ENCODE data around the gene PET100. TPM values are rescaled to one million over a fixed set of nuclear protein-coding genes. Genes with fewer than 3 reads are reported as not detected.
"Not testable (repeated sequence)": the region's sequence is repeated elsewhere in the genome, so short reads cannot be mapped to it uniquely, and the experiment has no call there.

The PET100 gene
- total and polyA plus RNA-seq, 10 donors = 8.7 to 130 (median 86.8) TPM

DNA sequence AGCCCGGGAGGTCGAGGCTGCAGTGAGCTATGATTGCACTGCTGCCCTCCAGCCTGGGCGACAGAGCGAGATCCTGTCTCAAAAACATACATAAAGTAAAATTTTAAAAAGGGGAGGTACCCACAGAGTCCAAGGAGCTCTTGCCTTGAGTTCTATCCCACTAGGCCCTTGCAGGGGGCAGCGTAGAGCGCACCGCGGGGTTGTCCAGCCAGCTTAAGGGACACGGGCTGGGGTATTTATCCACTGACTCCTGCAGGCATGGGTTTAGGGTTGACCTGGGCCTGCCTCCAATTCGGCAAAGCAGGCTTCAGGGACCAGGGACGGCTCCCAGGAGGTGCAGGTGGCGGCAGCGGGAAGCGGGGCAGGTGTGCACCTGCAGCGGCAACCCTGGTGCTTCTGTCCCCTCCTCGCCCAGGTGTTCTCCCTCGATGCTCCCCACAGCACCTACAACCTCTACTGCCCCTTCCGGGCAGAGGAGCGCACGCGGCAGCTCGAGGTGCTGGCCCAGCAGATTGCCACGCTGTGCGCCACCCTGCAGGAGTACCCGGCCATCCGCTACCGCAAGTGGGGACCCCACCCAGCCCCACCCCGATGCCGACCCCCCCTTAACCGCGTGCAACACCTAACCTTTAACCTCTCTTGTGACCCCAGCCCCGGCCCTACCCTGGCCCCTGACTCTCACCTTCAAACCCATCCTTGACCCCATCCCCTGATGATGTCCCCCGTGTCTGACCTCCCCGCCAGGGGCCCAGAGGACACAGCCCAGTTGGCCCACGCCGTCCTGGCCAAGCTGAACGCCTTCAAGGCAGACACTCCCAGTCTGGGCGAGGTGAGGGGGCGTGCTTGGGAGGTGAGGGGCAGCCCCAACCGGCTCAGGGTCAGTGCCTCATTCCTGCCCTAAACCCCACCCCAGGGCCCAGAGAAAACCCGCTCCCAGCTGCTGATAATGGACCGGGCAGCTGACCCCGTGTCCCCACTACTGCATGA is 12.0 kb downstream of the PET100 start:
- Histone ChIP-seq H3K4me1 (peaks cover 6 to 66% (median 30%) of the 10 kb centered on the region in 6 donors), H3K4me3 (no peak overlapping the region), H3K27me3 (replicated peaks in 1 of 7) (peaks cover 0 to 11% (median 0%) of the 10 kb centered on the region in 7 donors), H3K9me3 (no peaks in the 10 kb centered on the region), H3K36me3 (peaks cover 0 to 76% (median 30%) of the 10 kb centered on the region in 6 donors), H3K27ac (no peak overlapping the region)
- DNase-seq = no peak
- intact Hi-C loops (cut with DNase I; ENCODE audit: low total_unique reads) = no loop called here
- WGBS, 5 donors = 88 to 93% (median 91%) methylated on average over 37 to 43 of the region's 43 CpGs
- TF ChIP-seq, protein P1, sequence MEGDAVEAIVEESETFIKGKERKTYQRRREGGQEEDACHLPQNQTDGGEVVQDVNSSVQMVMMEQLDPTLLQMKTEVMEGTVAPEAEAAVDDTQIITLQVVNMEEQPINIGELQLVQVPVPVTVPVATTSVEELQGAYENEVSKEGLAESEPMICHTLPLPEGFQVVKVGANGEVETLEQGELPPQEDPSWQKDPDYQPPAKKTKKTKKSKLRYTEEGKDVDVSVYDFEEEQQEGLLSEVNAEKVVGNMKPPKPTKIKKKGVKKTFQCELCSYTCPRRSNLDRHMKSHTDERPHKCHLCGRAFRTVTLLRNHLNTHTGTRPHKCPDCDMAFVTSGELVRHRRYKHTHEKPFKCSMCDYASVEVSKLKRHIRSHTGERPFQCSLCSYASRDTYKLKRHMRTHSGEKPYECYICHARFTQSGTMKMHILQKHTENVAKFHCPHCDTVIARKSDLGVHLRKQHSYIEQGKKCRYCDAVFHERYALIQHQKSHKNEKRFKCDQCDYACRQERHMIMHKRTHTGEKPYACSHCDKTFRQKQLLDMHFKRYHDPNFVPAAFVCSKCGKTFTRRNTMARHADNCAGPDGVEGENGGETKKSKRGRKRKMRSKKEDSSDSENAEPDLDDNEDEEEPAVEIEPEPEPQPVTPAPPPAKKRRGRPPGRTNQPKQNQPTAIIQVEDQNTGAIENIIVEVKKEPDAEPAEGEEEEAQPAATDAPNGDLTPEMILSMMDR (IDR thresholded peaks at IDR 0.05 in 8 of 11, conservative IDR thresholded peaks at IDR 0.05 in 3 of 11) = no peak
- TF ChIP-seq POLR2A (IDR thresholded peaks at IDR 0.05) (no peak), POLR2AphosphoS5 (IDR thresholded peaks at IDR 0.05) (peak in 1 of 3 donors; percentile 24)

DNA sequence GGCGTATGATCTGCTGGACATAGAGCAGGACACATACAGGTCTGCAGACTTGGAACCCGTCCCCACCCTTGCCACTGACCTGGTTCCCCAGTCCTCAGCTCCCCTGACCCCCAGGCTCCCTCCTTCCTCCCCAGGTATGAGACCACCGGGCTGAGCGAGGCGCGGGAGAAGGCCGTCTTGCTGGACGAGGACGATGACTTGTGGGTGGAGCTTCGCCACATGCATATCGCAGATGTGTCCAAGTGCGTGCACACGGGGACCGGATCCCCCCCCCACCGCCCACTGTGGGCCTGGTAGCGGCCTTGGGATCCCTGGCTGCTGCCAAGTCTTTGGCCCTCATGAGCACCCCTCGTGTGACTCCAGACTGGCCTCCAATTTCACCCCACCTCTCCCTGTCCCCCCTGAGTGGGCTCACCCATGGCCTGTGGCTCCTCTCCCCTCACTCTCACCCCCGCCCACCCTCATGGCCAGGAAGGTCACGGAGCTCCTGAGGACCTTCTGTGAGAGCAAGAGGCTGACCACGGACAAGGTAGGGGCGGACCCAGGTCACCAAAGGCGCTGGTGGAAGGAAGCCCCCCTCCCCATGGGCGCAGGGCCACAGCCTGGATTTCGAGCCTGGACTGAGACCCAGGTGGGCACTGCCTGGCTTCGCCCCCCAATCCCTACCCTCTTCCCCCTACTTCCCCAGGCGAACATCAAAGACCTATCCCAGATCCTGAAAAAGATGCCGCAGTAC is 12.9 kb downstream of the PET100 start:
- H3K9me3 ChIP-seq = no peaks in the 10 kb centered on the region
- WGBS, 5 donors = 90 to 93% (median 92%) methylated on average over 17 to 27 of the region's 27 CpGs
- H3K27me3 ChIP-seq (replicated peaks in 1 of 7) = peaks cover 0 to 2% (median 0%) of the 10 kb centered on the region in 7 donors
- intact Hi-C loops (cut with DNase I; ENCODE audit: low total_unique reads) = no loop called here
- H3K27ac ChIP-seq = no peak overlapping the region
- DNase-seq = no peak
- peaks cover 5 to 67% (median 23%) of the 10 kb centered on the region in 6 donors for H3K4me1 ChIP-seq
- H3K36me3 ChIP-seq = peaks cover 0 to 85% (median 38%) of the 10 kb centered on the region in 6 donors
- TF ChIP-seq, protein P1 (IDR thresholded peaks at IDR 0.05 in 8 of 11, conservative IDR thresholded peaks at IDR 0.05 in 3 of 11) = no peak
- TF ChIP-seq POLR2AphosphoS5 (IDR thresholded peaks at IDR 0.05) = peak in 1 of 3 donors; percentile 69
- no peak overlapping the region for H3K4me3 ChIP-seq

DNA sequence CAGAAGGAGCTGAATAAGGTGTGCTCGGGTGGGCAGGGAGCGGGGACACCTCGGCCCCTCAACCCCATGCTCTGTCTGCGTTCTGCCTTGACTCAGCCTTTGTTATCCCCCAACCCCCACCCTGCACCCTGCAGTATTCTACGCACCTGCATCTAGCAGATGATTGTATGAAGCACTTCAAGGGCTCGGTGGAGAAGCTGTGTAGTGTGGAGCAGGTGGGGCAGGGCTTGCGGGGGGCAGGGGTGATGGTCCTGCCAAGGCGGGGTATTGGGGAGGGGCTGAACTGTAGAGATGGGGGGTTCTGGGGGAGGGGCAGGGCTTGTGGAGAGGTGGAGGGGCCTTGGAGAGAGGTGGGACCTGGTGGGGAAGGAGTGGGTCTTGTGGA is 13.4 kb downstream of the PET100 start:
- Histone ChIP-seq H3K36me3 (peaks cover 0 to 91% (median 38%) of the 10 kb centered on the region in 6 donors), H3K27ac (peak overlapping the region in 1 of 8 donors; percentile 37), H3K27me3 (replicated peaks in 1 of 7) (no peaks in the 10 kb centered on the region), H3K4me1 (peaks cover 0 to 62% (median 18%) of the 10 kb centered on the region in 6 donors), H3K9me3 (no peaks in the 10 kb centered on the region), H3K4me3 (no peak overlapping the region)
- intact Hi-C loops (cut with DNase I; ENCODE audit: low total_unique reads) = no loop called here
- TF ChIP-seq POLR2A (IDR thresholded peaks at IDR 0.05) = no peak
- TF ChIP-seq, protein P1 (IDR thresholded peaks at IDR 0.05 in 8 of 11, conservative IDR thresholded peaks at IDR 0.05 in 3 of 11) = no peak
- TF ChIP-seq POLR2AphosphoS5 (IDR thresholded peaks at IDR 0.05) = no peak
- DNase-seq = no peak
- 89 to 96% (median 96%) methylated on average over 8 of the region's 8 CpGs for WGBS, 5 donors

DNA sequence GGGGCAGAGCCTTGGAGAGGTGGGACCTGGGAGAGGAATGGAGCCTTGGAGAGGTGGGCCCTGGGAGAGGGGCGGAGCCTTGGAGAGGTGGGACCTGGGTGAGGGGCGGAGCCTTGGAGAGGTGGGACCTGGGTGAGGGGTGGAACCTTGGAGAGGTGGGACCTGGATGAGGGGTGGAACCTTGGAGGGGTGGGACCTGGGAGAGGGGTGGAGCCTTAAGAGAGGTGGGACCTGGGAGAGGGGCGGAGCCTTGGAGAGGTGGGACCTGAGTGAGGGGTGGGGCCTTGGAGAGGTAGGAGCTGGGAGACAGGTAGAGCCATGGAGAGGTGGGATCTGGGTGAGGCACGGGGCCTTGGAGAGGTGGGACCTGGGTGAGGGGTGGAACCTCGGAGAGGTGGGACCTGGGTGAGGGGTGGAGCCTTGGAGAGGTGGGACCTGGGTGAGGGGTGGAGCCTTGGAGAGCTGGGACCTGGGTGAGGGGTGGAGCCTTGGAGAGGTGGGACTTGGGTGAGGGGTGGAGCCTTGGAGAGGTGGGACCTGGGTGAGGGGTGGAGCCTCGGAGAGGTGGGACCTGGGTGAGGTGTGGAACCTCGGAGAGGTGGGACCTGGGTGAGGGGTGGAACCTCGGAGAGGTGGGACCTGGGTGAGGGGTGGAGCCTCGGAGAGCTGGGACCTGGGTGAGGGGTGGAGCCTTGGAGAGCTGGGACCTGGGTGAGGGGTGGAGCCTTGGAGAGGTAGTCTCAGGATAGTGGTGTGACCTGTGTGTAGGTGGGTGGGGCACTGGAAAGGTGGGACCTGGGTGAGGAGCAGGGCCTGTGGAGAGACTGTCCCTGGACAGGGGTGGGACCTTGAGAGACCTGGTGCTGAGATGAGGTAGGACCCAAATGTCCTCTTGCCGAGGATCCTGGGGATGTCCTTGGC is 14.3 kb downstream of the PET100 start:
- Histone ChIP-seq H3K36me3 (peaks cover 0 to 86% (median 38%) of the 10 kb centered on the region in 6 donors), H3K4me1 (peaks cover 0 to 53% (median 9%) of the 10 kb centered on the region in 6 donors), H3K27ac (peak overlapping the region in 3 of 8 donors; percentile 74 to 84 (median 79))
- H3K4me3 ChIP-seq; H3K27me3 ChIP-seq (replicated peaks in 1 of 7); DNase-seq; H3K9me3 ChIP-seq; intact Hi-C loops (cut with DNase I; ENCODE audit: low total_unique reads): not testable (repeated sequence)
- WGBS, 5 donors = 49 to 97% (median 76%) methylated on average over 9 to 10 of the region's 10 CpGs

Measured in spleen (tissue), 11 donors.